Stimulated activated CD4-positive, alpha-beta T cell treated with anti-CD3 and anti-CD28 coated beads, Interleukin-1b, Interleukin-23, amount 100 ng/mL, for 24 hours (primary cell): ENCODE data around the gene G3BP2.
"Not testable (repeated sequence)": the region's sequence is repeated elsewhere in the genome, so short reads cannot be mapped to it uniquely, and the experiment has no call there.

Experiments
- DNase-seq, 4 experiments: peaks; one replicate each; pipeline ENCODE4 v3.0.0-alpha.2; 2020; ENCODE audit warnings: low read depth in 4 of 4, low spot score in 1 of 4

G3BP2 gene

GRCh38 chr4:75685546-75686189 is 12.5 kb upstream of the G3BP2 start:
- DNase-seq, result no peak

GRCh38 chr4:75683482-75684155 is 10.4 kb upstream of the G3BP2 start:
- no peak for DNase-seq

GRCh38 chr4:75679876-75680575 is 6.8 kb upstream of the G3BP2 start:
- DNase-seq, result no peak

GRCh38 chr4:75678965-75679364 is 5.8 kb upstream of the G3BP2 start:
- no peak for DNase-seq

- no peak for DNase-seq
Observed at GRCh38 chr4:75678473-75678872, 5.3 kb upstream of the G3BP2 start.

- no peak for DNase-seq
Observed at GRCh38 chr4:75675004-75675531, 1.9 kb upstream of the G3BP2 start.

GRCh38 chr4:75673959-75674328 is 733 bp upstream of the G3BP2 start:
- no peak for DNase-seq

- peak; percentile 64 to 75 (median 68) for DNase-seq
Observed at GRCh38 chr4:75672461-75673026, 667 bp downstream of the G3BP2 start.

- no peak for DNase-seq
Observed at GRCh38 chr4:75671802-75672421, 1.3 kb downstream of the G3BP2 start.

GRCh38 chr4:75668596-75668995 is 4.6 kb downstream of the G3BP2 start:
- DNase-seq, result no peak

- not testable (repeated sequence) for DNase-seq
Observed at GRCh38 chr4:75667636-75668035, 5.6 kb downstream of the G3BP2 start.

GRCh38 chr4:75666299-75666698 is 6.9 kb downstream of the G3BP2 start:
- no peak for DNase-seq

GRCh38 chr4:75664604-75665003 is 8.6 kb downstream of the G3BP2 start:
- DNase-seq, result not testable (repeated sequence)

GRCh38 chr4:75662626-75663025 is 10.6 kb downstream of the G3BP2 start:
- DNase-seq, result no peak

- no peak for DNase-seq
Observed at GRCh38 chr4:75660491-75660890, 12.7 kb downstream of the G3BP2 start.

GRCh38 chr4:75659512-75660031 is 13.6 kb downstream of the G3BP2 start:
- DNase-seq, result no peak

GRCh38 chr4:75658876-75659275 is 14.3 kb downstream of the G3BP2 start:
- no peak for DNase-seq

- no peak for DNase-seq
Observed at GRCh38 chr4:75655562-75655961, 17.6 kb downstream of the G3BP2 start.

- no peak for DNase-seq
Observed at GRCh38 chr4:75654905-75655304, 18.3 kb downstream of the G3BP2 start.

- DNase-seq, result no peak
Observed at GRCh38 chr4:75653845-75654503, 19.2 kb downstream of the G3BP2 start.

- no peak for DNase-seq
Observed at GRCh38 chr4:75644095-75644494, 29.1 kb downstream of the G3BP2 start.
